GM12878 (cell line): ENCODE measurements around the gene KCNQ1OT1.

Experiments
- FOS ChIP-seq: IDR thresholded peaks from 3 replicates; pipeline ENCODE4 v1.6.1; 2011; ENCODE audit warnings: borderline replicate concordance; ENCODE audit not compliant: insufficient read length; ENCODE audit errors: extremely low read depth
- MEF2A ChIP-seq: IDR thresholded peaks from 2 replicates; pipeline ENCODE4 v1.6.1; 2011; ENCODE audit warnings: low read depth, mild to moderate bottlenecking, low read length, moderate library complexity; ENCODE audit not compliant: insufficient read depth
- POLR2A ChIP-seq: IDR thresholded peaks from 2 replicates; pipeline ENCODE4 v1.6.1; 2011; ENCODE audit warnings: low read depth, mild to moderate bottlenecking, low read length
- RAD51 ChIP-seq: fragments of 450-650 bp; IDR thresholded peaks from 2 replicates; pipeline ENCODE4 v1.6.1; 2016; ENCODE audit warnings: moderate library complexity, mild to moderate bottlenecking, inconsistent platforms
- SIN3A ChIP-seq: IDR thresholded peaks from 2 replicates; pipeline ENCODE4 v1.6.1; 2012; ENCODE audit warnings: low read depth, low read length, improper control_type of control experiment
- TF ChIP-seq, protein P1 (sequence below): IDR thresholded peaks from 2 replicates; pipeline ENCODE4 v1.6.1; 2012; ENCODE audit warnings: improper control_type of control experiment, low read depth, low read length; ENCODE audit not compliant: insufficient replicate concordance

DNA sequence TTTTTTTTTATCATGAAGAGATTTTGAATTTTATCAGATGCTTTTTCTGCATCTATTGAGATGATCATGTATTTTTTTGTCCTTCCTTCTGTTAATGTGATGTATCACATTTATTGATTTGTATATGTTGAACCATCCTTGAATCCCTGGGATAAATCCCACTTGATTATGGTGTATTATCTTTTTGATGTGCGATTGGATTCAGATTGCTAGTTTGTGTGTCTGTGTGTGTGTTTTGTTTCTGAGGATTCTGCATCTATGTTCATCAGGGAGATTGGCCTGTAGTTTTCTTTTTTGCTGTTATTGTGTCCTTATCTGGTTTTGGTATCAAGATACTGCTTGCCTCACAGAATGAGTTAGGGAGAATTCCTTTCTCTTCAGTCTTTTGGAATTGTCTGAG lies 52.6 kb downstream of the KCNQ1OT1 start:
- TF ChIP-seq POLR2A (no peak), SIN3A (no peak), MEF2A (no peak), RAD51 (no peak), FOS (no peak)
- TF ChIP-seq, protein P1, sequence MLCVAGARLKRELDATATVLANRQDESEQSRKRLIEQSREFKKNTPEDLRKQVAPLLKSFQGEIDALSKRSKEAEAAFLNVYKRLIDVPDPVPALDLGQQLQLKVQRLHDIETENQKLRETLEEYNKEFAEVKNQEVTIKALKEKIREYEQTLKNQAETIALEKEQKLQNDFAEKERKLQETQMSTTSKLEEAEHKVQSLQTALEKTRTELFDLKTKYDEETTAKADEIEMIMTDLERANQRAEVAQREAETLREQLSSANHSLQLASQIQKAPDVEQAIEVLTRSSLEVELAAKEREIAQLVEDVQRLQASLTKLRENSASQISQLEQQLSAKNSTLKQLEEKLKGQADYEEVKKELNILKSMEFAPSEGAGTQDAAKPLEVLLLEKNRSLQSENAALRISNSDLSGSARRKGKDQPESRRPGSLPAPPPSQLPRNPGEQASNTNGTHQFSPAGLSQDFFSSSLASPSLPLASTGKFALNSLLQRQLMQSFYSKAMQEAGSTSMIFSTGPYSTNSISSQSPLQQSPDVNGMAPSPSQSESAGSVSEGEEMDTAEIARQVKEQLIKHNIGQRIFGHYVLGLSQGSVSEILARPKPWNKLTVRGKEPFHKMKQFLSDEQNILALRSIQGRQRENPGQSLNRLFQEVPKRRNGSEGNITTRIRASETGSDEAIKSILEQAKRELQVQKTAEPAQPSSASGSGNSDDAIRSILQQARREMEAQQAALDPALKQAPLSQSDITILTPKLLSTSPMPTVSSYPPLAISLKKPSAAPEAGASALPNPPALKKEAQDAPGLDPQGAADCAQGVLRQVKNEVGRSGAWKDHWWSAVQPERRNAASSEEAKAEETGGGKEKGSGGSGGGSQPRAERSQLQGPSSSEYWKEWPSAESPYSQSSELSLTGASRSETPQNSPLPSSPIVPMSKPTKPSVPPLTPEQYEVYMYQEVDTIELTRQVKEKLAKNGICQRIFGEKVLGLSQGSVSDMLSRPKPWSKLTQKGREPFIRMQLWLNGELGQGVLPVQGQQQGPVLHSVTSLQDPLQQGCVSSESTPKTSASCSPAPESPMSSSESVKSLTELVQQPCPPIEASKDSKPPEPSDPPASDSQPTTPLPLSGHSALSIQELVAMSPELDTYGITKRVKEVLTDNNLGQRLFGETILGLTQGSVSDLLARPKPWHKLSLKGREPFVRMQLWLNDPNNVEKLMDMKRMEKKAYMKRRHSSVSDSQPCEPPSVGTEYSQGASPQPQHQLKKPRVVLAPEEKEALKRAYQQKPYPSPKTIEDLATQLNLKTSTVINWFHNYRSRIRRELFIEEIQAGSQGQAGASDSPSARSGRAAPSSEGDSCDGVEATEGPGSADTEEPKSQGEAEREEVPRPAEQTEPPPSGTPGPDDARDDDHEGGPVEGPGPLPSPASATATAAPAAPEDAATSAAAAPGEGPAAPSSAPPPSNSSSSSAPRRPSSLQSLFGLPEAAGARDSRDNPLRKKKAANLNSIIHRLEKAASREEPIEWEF = no peak
